Bronchial epithelial cell (primary cell): Measurements from ENCODE around the gene CRACDL. TPM values are rescaled to one million over a fixed set of nuclear protein-coding genes. Genes with fewer than 3 reads are reported as not detected.

Experiments
- DNase-seq: peaks from one replicate; pipeline ENCODE4 v3.0.0-alpha.2; 2010; ENCODE audit warnings: low read depth
- FAIRE-seq: peaks from 2 replicates; lab custom pipeline; 2011; peaks lifted over from hg19 to GRCh38; lab: Jason Lieb, UNC
- H3K27me3 ChIP-seq: 2 replicates; pipeline ENCODE4 v1.5.1; 2011; ENCODE audit warnings: low read length; ENCODE audit not compliant: control insufficient read depth, insufficient read depth
- H3K36me3 ChIP-seq: 2 replicates; pipeline ENCODE4 v1.5.1; 2011; ENCODE audit warnings: low read length; ENCODE audit not compliant: control insufficient read depth, insufficient read depth
- H3K4me3 ChIP-seq: 2 replicates; pipeline ENCODE4 v1.5.1; 2011; ENCODE audit warnings: mild to moderate bottlenecking, low read depth, low read length, control low read depth
- total RNA-seq: library from RNA; depleted of rRNA; stranded (reverse); fragments of >200 nt; gene quantifications from 2 replicates; pipeline ENCODE4 v1.2.1, GENCODE V29; 2014
- TF ChIP-seq, protein P1 (sequence below): IDR thresholded peaks from 2 replicates; pipeline ENCODE4 v1.5.1; 2011; ENCODE audit warnings: mild to moderate bottlenecking, moderate library complexity, low read length, control low read depth, inconsistent platforms; ENCODE audit not compliant: insufficient read depth, severe bottlenecking

Gene CRACDL
- total RNA-seq, 1 donor from 2014 or later = 0.26 TPM

DNA sequence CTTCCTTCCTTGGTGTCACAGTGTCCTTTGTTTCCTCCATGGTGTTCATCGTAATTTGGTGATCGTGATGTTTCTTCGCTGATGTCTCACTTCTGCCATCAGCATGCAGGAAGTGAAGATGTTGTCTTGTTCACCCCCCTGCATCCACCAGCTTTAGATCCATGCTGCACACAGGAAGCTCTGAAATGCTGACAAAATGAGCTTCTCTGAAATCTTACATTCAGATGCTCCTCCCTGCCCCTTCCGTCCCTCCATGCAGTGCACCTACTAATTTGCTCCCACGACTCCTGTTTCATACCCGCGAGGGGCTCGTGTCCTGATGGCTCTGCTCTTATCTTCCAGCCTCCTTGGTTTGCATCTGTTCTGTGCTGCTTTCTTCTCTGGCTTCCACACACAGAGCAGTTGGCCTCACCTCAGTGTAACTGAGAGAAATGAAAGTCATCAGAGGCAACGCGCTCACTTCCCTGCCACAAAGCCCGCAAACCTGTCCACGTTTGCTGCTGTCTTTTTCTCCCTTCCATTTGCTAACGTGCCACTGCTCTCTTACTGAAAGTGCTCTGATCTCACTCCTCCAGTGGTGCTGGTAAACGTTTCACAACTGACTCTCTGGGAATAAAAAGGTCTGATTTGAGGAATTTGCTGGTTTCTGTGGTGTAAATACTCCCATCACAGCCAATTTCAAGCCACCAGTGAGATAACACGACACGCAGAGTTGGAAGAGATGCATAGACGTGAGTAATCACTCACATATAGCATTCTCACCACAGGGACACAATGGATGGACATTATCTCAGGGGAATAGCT, 164.1 kb downstream of the CRACDL start:
- DNase-seq (no peak), FAIRE-seq (no peak)
- TF ChIP-seq, protein P1, sequence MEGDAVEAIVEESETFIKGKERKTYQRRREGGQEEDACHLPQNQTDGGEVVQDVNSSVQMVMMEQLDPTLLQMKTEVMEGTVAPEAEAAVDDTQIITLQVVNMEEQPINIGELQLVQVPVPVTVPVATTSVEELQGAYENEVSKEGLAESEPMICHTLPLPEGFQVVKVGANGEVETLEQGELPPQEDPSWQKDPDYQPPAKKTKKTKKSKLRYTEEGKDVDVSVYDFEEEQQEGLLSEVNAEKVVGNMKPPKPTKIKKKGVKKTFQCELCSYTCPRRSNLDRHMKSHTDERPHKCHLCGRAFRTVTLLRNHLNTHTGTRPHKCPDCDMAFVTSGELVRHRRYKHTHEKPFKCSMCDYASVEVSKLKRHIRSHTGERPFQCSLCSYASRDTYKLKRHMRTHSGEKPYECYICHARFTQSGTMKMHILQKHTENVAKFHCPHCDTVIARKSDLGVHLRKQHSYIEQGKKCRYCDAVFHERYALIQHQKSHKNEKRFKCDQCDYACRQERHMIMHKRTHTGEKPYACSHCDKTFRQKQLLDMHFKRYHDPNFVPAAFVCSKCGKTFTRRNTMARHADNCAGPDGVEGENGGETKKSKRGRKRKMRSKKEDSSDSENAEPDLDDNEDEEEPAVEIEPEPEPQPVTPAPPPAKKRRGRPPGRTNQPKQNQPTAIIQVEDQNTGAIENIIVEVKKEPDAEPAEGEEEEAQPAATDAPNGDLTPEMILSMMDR = no peak
- H3K4me3 ChIP-seq = no peak overlapping the region
- H3K36me3 ChIP-seq = no peaks in the 10 kb centered on the region
- H3K27me3 ChIP-seq = no peaks in the 10 kb centered on the region

DNA sequence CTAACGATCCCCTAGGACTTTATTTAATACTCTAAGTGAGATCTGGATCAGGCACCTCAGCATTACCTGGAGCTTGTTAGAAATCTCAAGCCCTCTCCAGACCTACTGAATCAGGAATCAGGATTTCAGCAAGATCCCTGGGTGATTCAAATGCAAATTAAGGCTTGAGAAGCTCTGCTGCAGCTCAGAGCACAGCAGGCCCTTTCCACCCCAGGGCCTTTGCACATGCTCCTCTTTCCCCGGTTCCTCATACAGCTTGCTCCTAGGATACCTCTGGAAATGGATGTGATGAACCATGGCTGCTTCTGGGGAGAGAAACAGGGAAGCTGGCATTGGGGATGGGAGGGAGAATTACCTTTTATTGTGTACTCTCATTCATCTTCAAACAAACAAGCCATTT, 164.8 kb downstream of the CRACDL start:
- H3K27me3 ChIP-seq = no peaks in the 10 kb centered on the region
- TF ChIP-seq, protein P1 = no peak
- no peak overlapping the region for H3K4me3 ChIP-seq
- DNase-seq (no peak), FAIRE-seq (no peak)
- H3K36me3 ChIP-seq = no peaks in the 10 kb centered on the region

DNA sequence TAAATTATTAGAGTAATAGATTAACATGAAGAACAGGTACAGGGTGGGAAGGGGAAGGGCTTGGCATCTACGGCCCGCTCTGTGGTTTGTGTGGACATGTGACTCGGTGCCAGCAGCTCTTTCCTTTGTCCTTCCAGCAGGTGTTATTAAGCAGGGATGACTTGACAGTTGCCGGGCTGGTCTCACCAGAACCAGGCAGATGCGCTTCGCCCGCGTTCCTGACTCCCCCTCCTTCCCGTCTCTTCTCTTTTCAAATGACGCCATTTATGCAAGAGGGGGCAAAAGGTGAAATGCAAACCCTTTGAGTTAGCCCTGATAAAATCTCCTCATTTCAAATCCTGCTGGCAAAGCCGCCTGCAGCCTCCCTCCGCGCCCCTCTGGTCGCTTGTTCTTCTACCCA, 166.2 kb downstream of the CRACDL start:
- Histone ChIP-seq H3K36me3 (no peaks in the 10 kb centered on the region), H3K27me3 (no peaks in the 10 kb centered on the region), H3K4me3 (no peak overlapping the region)
- no peak for DNase-seq
- FAIRE-seq = no peak
- TF ChIP-seq, protein P1 = no peak

DNA sequence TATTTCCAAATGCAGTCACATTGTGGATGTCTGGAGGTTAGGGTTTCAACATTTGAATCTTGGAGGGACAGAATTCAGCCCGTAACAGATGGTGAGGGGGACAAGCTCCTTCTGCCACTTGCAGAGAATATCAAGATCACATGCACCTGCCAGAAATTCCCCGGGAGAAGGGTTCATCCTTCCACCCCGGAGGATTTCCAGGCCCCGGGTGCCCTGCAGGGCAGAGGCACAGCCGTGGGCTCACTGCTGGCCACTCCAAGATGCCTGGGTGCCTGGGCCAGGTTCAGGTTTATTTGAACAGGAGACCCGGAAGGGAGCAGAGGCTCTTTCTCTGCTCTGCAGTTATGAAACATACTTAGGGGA, 166.9 kb downstream of the CRACDL start:
- no peak overlapping the region for H3K4me3 ChIP-seq
- DNase-seq (no peak), FAIRE-seq (no peak)
- H3K36me3 ChIP-seq = no peaks in the 10 kb centered on the region
- TF ChIP-seq, protein P1 = no peak
- no peaks in the 10 kb centered on the region for H3K27me3 ChIP-seq

DNA sequence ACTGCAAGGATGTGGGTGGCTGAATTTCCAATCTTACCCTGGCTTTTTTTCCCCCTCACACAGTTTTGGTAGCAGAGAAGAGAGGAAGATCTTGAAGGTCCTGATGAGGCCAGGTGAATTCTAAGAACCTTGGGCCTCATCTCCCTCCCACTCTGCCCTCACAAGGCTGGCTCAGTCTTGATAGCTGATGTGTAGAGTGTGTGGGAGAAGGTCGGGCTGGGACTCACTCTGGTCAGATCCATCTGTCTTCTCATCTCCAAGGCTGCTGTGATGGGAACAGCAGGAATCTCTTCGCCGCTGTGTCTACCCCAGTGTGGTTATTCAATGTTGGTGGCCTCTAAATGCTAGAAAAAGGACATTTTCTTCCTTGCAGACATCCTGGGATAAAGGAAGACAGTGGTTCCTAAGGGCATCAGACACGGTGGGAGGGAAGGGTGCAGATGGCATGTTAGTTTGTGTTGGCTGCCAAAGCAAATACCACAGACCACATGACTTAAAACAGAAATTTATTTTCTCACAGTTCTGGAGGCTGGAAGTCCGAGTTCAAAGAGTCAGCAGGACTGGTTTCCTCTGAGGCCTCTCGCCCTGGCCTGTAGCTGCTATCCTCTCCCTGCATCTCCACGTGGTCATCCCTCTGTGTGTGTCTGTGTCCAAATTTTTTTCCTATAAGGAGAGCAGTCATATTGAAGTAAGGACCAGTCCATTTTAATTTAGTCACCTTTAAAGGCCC, 167.5 kb downstream of the CRACDL start:
- no peak overlapping the region for H3K4me3 ChIP-seq
- no peaks in the 10 kb centered on the region for H3K36me3 ChIP-seq
- no peak for FAIRE-seq
- H3K27me3 ChIP-seq = no peaks in the 10 kb centered on the region
- TF ChIP-seq, protein P1 = no peak
- peak; percentile 7 for DNase-seq
